DOHH2 (cell line): Measurements from ENCODE around the gene NCAM2.

Source experiments
- H3F3A ChIP-seq: fragments of 200-600 bp; sonication (generic), shearing (Covaris generic); 2 replicates; pipeline ENCODE4 v1.6.0; 2016; ENCODE audit warnings: antibody characterized with exemption, mild to moderate bottlenecking; ENCODE audit not compliant: control insufficient read depth, insufficient read depth
- H3K27ac ChIP-seq: fragments of 200-600 bp; sonication (generic); 2 replicates; pipeline ENCODE4 v1.5.1; 2014; ENCODE audit warnings: low read depth, mild to moderate bottlenecking, low read length, moderate library complexity
- H3K27me3 ChIP-seq: fragments of 200-600 bp; sonication (generic); 2 replicates; pipeline ENCODE4 v1.6.1; 2014; ENCODE audit warnings: mild to moderate bottlenecking, low read length, mixed read lengths; ENCODE audit not compliant: control insufficient read depth
- H3K36me3 ChIP-seq: fragments of 200-600 bp; sonication (generic); 2 replicates; pipeline ENCODE4 v1.6.1; 2014; ENCODE audit warnings: mild to moderate bottlenecking, low read length, moderate library complexity, mixed read lengths; ENCODE audit not compliant: control insufficient read depth
- H3K4me1 ChIP-seq: fragments of 200-600 bp; sonication (generic); 2 replicates; pipeline ENCODE4 v1.6.1; 2014; ENCODE audit warnings: mild to moderate bottlenecking, low read length, mixed read lengths; ENCODE audit not compliant: control insufficient read depth
- H3K4me2 ChIP-seq: fragments of 200-600 bp; sonication (generic); 2 replicates; pipeline ENCODE4 v1.6.0; 2014; ENCODE audit warnings: mild to moderate bottlenecking, low read length, moderate library complexity
- H3K4me3 ChIP-seq: fragments of 200-600 bp; sonication (generic); 2 replicates; pipeline ENCODE4 v1.5.1; 2014; ENCODE audit warnings: mild to moderate bottlenecking, low read length, mixed read lengths
- H3K79me2 ChIP-seq: fragments of 200-600 bp; sonication (generic); 2 replicates; pipeline ENCODE4 v1.6.1; 2014; ENCODE audit warnings: mild to moderate bottlenecking, low read length, mixed read lengths; ENCODE audit not compliant: control insufficient read depth
- H3K9me2 ChIP-seq: fragments of 200-600 bp; sonication (generic); replicated peaks from 2 replicates; pipeline ENCODE4 v1.6.1; 2014; ENCODE audit warnings: mild to moderate bottlenecking, low read length, mixed read lengths; ENCODE audit not compliant: control insufficient read depth
- H3K9me3 ChIP-seq: fragments of 200-600 bp; sonication (generic); 2 replicates; pipeline ENCODE4 v1.6.1; 2014; ENCODE audit warnings: antibody characterized with exemption, low read length, mixed read lengths; ENCODE audit not compliant: control insufficient read depth, insufficient read depth
- H4K20me1 ChIP-seq: fragments of 200-600 bp; sonication (generic); 2 replicates; pipeline ENCODE4 v1.6.0; 2014; ENCODE audit warnings: low read depth, mild to moderate bottlenecking, antibody characterized with exemption, low read length, moderate library complexity; ENCODE audit not compliant: control insufficient read depth, insufficient read depth
- CTCF ChIP-seq: fragments of 200-600 bp; sonication (generic); IDR thresholded peaks from one replicate; pipeline ENCODE4 v1.5.1; 2014; ENCODE audit warnings: antibody characterized with exemption, mild to moderate bottlenecking, low read depth, low read length; ENCODE audit not compliant: poor library complexity, severe bottlenecking
- EZH2phosphoT487 ChIP-seq: fragments of 200-600 bp; sonication (generic); IDR thresholded peaks from 2 replicates; pipeline ENCODE4 v1.6.1; 2017; ENCODE audit warnings: borderline replicate concordance, mild to moderate bottlenecking, antibody characterized with exemption, low read length, moderate library complexity, mixed read lengths

The NCAM2 gene

GRCh38 chr21:21345296-21345695, 347.1 kb downstream of the NCAM2 start:
- Histone ChIP-seq H3K27ac (no peak overlapping the region), H3K9me2 (no peaks in the 10 kb centered on the region), H3K36me3 (no peaks in the 10 kb centered on the region), H4K20me1 (no peaks in the 10 kb centered on the region), H3F3A (no peaks in the 10 kb centered on the region), H3K9me3 (peaks cover 7% of the 10 kb centered on the region; the same call in 1 of the 2 replicates), H3K4me3 (no peak overlapping the region), H3K27me3 (no peaks in the 10 kb centered on the region), H3K4me1 (no peaks in the 10 kb centered on the region), H3K79me2 (no peaks in the 10 kb centered on the region), H3K4me2 (no peak overlapping the region)
- TF ChIP-seq CTCF (no peak), EZH2phosphoT487 (no peak)

- no peak overlapping the region for H3K4me3 ChIP-seq
- no peaks in the 10 kb centered on the region for H3K36me3 ChIP-seq
- no peak overlapping the region for H3K4me2 ChIP-seq
- H3K9me3 ChIP-seq: peaks cover 7% of the 10 kb centered on the region; the same call in 1 of the 2 replicates
- TF ChIP-seq CTCF: no peak
- TF ChIP-seq EZH2phosphoT487: no peak
- H3K27ac ChIP-seq: no peak overlapping the region
- no peaks in the 10 kb centered on the region for H4K20me1 ChIP-seq
- H3K79me2 ChIP-seq: no peaks in the 10 kb centered on the region
- H3K4me1 ChIP-seq: no peaks in the 10 kb centered on the region
- no peaks in the 10 kb centered on the region for H3F3A ChIP-seq
- H3K9me2 ChIP-seq: no peaks in the 10 kb centered on the region
- H3K27me3 ChIP-seq: no peaks in the 10 kb centered on the region
These were observed 347.7 kb downstream of the NCAM2 start for GRCh38 chr21:21345872-21346271.

GRCh38 chr21:21366277-21366676, 368.1 kb downstream of the NCAM2 start:
- Histone ChIP-seq H3K27ac (no peak overlapping the region), H3K27me3 (no peaks in the 10 kb centered on the region)

More at GRCh38 chr21:21366277-21366676, 368.1 kb downstream of the NCAM2 start:
- H3K9me2 ChIP-seq: no peaks in the 10 kb centered on the region
- H3K36me3 ChIP-seq: no peaks in the 10 kb centered on the region
- H3K4me2 ChIP-seq: no peak overlapping the region
- TF ChIP-seq EZH2phosphoT487 (no peak), CTCF (no peak)
- no peaks in the 10 kb centered on the region for H3F3A ChIP-seq
- no peaks in the 10 kb centered on the region for H4K20me1 ChIP-seq
- no peaks in the 10 kb centered on the region for H3K4me1 ChIP-seq
- H3K9me3 ChIP-seq: no peaks in the 10 kb centered on the region
- H3K79me2 ChIP-seq: no peaks in the 10 kb centered on the region
- no peak overlapping the region for H3K4me3 ChIP-seq
